Body of pancreas (tissue), 4 donors: ENCODE data around the gene FGA.

Experiments used
- CTCF ChIP-seq, 7 experiments: fragments of 450-650 bp in 4 of 7; fragments of 200-600 bp in 3 of 7; sonication (generic) in 3 of 7; IDR thresholded peaks; one replicate each; pipeline ENCODE4 v1.5.1; 2016 to 2019; ENCODE audit warnings: antibody characterized with exemption in 7 of 7
- POLR2A ChIP-seq, 3 donors: fragments of 450-650 bp; IDR thresholded peaks; one replicate each; pipeline ENCODE4 v1.6.1; 2016; ENCODE audit warnings: antibody characterized with exemption in 3 of 3, mild to moderate bottlenecking in 2 of 3

- no peak for TF ChIP-seq CTCF (IDR thresholded peaks at IDR 0.05)
- no peak for TF ChIP-seq POLR2A (IDR thresholded peaks at IDR 0.05)
Observed at GRCh38 chr4:154566639-154567204, 23.8 kb downstream of the FGA start.
